ENCODE data around the gene LRIT3. TPM values are rescaled to one million over a fixed set of nuclear protein-coding genes. Genes with fewer than 3 reads are reported as not detected.

Gene LRIT3, protein sequence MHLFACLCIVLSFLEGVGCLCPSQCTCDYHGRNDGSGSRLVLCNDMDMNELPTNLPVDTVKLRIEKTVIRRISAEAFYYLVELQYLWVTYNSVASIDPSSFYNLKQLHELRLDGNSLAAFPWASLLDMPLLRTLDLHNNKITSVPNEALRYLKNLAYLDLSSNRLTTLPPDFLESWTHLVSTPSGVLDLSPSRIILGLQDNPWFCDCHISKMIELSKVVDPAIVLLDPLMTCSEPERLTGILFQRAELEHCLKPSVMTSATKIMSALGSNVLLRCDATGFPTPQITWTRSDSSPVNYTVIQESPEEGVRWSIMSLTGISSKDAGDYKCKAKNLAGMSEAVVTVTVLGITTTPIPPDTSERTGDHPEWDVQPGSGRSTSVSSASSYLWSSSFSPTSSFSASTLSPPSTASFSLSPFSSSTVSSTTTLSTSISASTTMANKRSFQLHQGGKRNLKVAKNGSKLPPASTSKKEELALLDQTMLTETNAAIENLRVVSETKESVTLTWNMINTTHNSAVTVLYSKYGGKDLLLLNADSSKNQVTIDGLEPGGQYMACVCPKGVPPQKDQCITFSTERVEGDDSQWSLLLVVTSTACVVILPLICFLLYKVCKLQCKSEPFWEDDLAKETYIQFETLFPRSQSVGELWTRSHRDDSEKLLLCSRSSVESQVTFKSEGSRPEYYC
- polyA plus RNA-seq (ENCODE audit: insufficient read length in 4 of 4): under 1 TPM; 0.05 to 0.79 (median 0.57) TPM

- DNase-seq (ENCODE audit: low read depth in 4 of 4, low spot score in 3 of 4): no peak
These were observed at the start of gene LRIT3 for GRCh38 chr4:109847896-109848442. TSS of gene LRIT3 (plus strand) at chr4:109848107. CDS start at chr4:109848202, 95 bp downstream.

- DNase-seq (ENCODE audit: low read depth in 4 of 4, low spot score in 3 of 4): no peak
These were observed 49.0 kb upstream of the LRIT3 start for GRCh38 chr4:109798866-109799265.

GRCh38 chr4:109801099-109801789 is 46.7 kb upstream of the LRIT3 start:
- DNase-seq (ENCODE audit: low read depth in 4 of 4, low spot score in 3 of 4): no peak

GRCh38 chr4:109801895-109802319 is 46.0 kb upstream of the LRIT3 start, which contains the start of gene CFI:
TSS of gene CFI (minus strand) at chr4:109801999. CDS start at chr4:109801971, 28 bp downstream.
- peak in 2 of 4 donors; percentile 50 to 51 for DNase-seq (ENCODE audit: low read depth in 4 of 4, low spot score in 3 of 4)

DNA sequence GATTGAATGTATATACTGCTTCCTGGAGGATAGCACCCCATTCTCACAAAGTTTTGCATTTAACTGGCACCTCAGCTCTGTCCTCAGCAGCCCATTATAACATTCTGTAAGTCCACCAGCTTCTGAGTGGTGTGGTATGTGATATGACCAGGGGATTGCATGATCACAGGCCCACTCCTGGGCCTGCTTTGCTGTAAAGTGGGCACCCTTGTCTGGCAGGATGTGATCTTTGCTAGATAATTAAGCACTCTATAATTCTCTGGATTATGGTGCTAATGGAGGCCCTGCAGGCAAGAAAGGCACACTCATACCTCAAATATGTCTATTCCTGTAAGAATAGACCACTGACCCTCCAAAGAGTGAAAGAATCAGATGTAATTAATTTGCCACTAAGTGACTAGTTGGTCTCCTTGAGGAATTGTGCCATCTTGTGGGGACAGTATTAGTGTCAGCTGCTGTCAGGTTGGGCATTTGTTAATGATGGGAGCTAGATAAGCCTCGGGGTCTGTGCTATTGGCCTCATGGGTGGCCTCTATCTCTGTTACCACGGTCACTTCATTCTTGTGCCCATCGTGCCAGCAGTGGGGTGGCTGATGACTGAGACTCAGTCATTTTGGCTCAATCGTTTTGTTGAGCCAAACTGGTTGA is 43.9 kb upstream of the LRIT3 start:
- no peak for DNase-seq (ENCODE audit: low read depth in 4 of 4, low spot score in 3 of 4)

DNA sequence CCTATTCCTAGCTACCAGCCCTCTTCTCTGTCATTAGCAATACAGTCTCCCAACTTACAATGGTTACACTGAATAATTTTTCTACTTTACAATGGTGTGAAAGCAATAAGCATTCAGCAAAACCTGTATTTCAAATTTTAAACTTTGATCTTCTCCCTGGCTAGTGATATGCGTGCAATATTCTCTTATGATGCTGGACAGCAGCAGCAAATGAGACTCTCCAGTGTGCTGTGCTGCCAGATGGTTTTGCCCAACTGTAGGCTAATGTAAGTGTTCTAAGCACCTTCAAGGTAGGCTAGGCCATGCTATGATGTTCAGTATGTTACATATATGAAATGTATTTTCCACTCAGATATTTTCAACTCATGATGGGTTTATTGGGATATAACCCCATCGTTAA is 38.3 kb upstream of the LRIT3 start:
- no peak for DNase-seq (ENCODE audit: low read depth in 4 of 4, low spot score in 3 of 4)

DNA sequence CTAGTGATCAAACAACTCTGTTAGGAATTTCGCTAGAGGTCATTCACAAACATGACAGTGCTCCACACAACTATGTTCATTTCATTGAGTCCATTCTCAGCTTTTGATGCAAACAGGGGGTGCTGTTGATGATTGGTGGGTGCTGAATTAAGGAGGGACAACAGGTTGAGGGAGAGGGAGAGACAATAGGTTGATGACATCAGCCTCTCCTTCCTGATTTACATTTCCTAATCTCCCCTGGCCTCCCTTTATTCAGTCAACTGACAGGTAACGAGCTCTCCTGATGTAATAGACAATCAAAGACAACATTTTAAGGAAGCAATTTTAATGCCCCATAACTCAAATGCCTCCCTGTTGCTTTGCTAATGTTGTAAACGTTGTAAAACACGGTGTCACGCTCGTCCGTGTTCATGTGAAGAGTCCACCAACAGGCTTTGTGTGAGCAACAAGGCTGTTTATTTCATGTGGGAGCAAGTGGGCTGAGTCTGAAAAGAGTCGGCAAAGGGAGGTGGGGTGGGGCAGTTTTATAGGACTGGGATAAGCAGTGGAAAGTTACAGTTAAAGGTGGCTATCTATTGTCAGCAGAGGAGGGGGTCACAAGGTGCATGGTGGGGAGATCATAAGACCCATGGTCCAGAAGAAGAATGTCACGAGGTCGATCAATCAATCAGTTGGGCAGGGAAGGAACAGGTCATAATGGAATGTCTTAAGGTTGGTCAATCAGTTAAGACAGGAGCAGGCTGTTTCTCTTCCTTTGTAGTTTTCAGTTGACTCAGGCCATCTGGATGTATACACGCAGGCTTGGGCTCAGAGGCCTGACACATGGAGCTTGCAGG is 37.1 kb upstream of the LRIT3 start:
- DNase-seq (ENCODE audit: low read depth in 4 of 4, low spot score in 3 of 4): no peak

- DNase-seq (ENCODE audit: low read depth in 4 of 4, low spot score in 3 of 4): no peak
These were observed 36.2 kb upstream of the LRIT3 start for GRCh38 chr4:109811707-109812106.

GRCh38 chr4:109815151-109816081 is 32.5 kb upstream of the LRIT3 start, which contains the start of gene GAR1:
TSS of gene GAR1 (plus strand) at chr4:109815762. CDS start at chr4:109816165, 403 bp downstream.
- DNase-seq (ENCODE audit: low read depth in 4 of 4, low spot score in 3 of 4): peak; percentile 85 to 90 (median 88)

GRCh38 chr4:109816082-109816442 is 31.8 kb upstream of the LRIT3 start:
- no peak for DNase-seq (ENCODE audit: low read depth in 4 of 4, low spot score in 3 of 4)

GRCh38 chr4:109816894-109817293 is 31.0 kb upstream of the LRIT3 start:
- DNase-seq (ENCODE audit: low read depth in 4 of 4, low spot score in 3 of 4): no peak

- DNase-seq (ENCODE audit: low read depth in 4 of 4, low spot score in 3 of 4): no peak
These were observed 29.6 kb upstream of the LRIT3 start for GRCh38 chr4:109818268-109818667.

DNA sequence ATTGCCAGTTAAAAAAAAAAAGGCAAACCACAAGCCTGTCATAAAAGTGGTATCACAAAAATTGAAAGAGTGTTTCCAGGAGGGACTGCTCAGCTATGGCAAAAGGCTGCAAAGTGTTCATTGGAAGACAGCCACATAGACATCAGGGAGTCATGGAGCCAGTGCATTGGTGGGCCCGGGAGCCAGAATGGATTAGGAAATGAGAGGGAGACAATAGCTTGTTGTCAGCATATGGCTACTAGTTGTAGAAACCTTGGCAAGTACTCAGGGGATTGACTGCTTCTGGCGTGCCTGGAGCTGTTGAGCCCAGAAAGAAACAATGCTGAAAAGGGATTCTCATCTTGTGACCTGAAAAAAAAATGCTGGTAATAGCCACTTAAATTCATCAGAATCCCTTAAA is 27.3 kb upstream of the LRIT3 start:
- no peak for DNase-seq (ENCODE audit: low read depth in 4 of 4, low spot score in 3 of 4)

DNA sequence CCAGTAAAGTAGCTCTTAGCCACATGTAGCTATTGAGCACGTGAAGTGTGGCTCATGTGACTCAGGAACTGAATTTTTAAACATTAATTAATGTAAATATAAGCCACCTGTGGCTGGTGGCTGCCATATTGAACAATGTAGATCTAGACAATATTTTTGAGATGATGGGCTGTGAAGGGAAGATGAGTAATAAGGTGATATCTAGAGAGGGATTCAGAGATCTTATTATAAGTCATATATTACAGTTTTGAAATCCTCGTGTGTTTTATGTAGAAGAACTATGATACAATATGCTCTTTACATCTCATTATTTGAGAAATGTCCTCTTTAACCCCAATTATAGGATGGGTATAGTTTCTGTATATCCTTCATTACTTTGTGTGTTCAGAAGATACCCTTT is 26.7 kb upstream of the LRIT3 start:
- no peak for DNase-seq (ENCODE audit: low read depth in 4 of 4, low spot score in 3 of 4)

DNA sequence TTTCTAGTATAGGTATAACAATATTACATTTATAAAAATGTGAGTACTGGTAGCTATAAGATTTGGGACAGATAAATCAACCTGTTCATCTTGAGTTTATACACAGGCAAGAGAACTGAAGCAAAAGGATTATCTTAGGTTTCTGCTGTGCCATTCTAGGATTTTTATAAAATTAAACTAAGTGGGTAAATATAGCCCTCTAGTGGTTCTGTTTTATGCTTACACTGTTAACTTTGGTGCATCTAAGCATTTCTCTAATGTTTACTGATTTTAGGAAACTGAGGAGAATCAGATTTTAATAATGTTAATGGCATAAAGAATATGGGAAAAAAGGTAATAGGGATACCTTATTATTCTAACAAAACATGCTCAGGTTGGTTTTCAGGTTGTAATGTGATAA is 21.2 kb upstream of the LRIT3 start:
- DNase-seq (ENCODE audit: low read depth in 4 of 4, low spot score in 3 of 4): no peak

DNA sequence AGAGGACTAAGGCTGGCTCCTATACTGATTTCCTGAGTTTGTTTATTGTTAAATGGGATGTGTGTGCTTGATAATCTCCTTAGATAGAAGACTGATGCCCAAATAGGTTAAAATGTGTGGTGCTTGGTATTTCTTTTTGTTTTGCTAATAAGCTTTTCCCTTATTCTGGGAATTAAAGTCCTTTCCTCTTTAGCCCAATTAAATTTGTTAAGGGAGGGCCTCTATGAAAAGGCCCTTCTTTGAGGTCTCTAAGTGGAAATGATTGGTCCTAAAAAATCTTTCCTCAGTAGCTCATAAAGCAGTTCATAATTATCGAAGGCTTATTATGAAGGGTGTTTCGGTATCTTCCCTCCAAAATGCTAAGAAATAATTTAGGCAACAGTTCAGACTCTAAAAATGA is 20.2 kb upstream of the LRIT3 start, which contains the start of gene RRH:
RRH (plus strand) TSS at position 301 of the 400 bp plus-strand sequence; CDS start at position 357, 56 bp downstream.
- DNase-seq (ENCODE audit: low read depth in 4 of 4, low spot score in 3 of 4): no peak

DNA sequence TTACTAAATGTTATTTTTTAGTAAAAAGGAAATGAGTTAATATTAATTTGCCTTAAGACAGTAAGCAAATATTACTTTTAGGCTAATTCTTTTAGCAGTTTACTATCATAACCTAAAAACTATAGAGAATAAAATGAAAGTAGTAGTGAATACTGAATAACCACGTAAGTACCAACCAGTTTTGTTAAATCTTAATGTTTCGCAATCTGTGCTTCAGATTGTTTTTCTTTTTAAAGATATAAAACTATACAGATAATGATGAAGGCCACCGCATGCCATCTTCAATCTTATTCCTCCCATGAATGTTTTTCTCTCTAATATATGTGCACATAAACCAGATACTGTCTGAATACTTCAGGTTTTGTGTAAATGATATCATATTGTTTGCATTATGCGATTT is 14.2 kb upstream of the LRIT3 start:
- no peak for DNase-seq (ENCODE audit: low read depth in 4 of 4, low spot score in 3 of 4)

GRCh38 chr4:109836985-109837384 is 10.9 kb upstream of the LRIT3 start:
- no peak for DNase-seq (ENCODE audit: low read depth in 4 of 4, low spot score in 3 of 4)
